Caki2 (cell line): Measurements from ENCODE around the gene ORAI1. TPM values are rescaled to one million over a fixed set of nuclear protein-coding genes. Genes with fewer than 3 reads are reported as not detected.
"Not testable (repeated sequence)": the region's sequence is repeated elsewhere in the genome, so short reads cannot be mapped to it uniquely, and the experiment has no call there.

ENCODE experiments used
- DNase-seq: peaks from one replicate; pipeline ENCODE4 v3.0.0-alpha.2; 2015; ENCODE audit warnings: low read depth
- in situ Hi-C: cut with HindIII; loops from 2 replicates; pipeline ENCODE4 v1.10.0; 2016; ENCODE audit warnings: low sequenced_read_pairs, low pct_unique_long_range_greater_than_20kb, mixed read lengths
- total RNA-seq: library from RNA; depleted of rRNA; stranded (reverse); fragments of >200 nt; shearing (Covaris generic); gene quantifications from 2 replicates; pipeline ENCODE4 v1.2.3, GENCODE V29; 2014; ENCODE audit warnings: low replicate concordance

Gene ORAI1
- total RNA-seq, 1 experiment from 2014 or later, result 19.0 TPM

DNA sequence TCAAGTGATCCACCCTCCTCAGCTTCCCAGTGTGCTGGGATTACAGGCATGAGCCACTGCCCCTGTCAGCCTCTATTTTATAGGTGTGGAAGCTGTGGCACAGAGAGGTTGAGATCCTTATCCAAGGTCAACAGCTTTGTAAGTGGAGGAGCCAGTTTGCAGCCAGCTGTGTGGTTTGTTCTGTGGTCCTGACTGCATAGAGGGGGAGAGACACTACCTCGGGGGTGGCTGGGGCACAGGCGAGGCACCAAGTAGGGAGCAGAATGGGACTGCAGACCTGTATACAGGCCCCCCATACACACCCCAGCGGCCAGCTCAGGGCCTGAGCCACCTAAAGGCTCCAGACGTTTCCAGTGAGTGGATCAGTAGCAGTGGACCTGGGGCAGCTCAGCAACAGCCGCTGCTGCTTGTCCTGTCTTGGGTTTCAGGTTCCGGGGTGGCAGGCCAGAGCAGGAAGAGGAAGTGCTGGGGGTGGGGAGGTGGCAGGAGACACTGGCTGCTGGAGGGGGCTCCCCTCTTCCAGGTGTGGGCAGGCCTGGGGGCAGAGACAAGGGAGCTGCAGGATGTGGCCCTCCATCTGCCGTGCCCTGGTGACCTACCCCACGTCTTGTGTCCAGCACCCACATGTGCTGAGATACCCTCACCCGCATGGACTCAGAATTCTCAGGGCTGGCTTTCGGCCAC, 11.0 kb downstream of the ORAI1 start:
- DNase-seq, result no peak
- in situ Hi-C loops, result no loop called here

DNA sequence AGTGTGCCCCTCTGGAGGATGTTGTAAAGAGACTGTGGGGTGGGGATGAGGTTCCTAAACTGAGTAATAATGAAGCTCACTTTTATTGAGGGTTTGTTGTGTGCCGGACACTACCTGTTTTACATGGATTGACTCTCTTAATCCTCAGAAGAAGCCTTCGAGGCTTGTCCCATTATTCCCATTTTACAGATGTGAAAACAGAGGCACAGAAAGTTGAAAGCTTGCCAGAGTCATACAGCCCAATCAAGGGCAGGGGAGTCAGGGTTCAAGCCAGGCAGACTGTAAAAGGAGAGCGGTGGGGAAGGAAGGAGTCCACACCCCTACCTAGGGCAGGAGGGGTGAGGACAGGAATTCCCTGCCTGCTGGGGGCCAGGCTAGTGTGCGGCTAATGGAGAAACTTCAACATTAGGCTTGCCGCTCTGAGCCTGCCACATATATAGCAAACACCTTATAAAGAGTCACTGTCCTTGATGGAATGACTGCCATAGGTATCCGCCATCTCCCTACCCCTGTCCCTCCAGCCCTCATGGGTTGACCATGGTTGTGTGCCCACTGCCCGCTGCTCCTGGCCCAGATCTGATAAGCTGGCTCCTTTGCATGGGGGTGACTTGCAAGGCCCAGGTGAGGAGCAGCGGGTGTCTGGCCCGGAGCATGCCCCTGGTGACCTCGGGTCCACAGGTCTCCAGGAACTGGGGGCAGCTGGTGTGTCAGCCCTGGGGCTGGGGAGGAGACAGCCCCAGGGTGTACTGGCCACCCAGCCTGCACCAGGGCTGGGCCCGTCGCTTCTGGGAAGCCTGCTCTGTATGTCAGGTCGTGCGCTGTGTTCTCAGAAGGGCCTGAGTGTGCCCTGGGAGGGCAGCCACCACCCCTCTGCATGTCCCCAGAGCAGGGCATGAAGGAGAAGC, 12.2 kb downstream of the ORAI1 start:
- DNase-seq, result no peak
- in situ Hi-C loops, result no loop called here

DNA sequence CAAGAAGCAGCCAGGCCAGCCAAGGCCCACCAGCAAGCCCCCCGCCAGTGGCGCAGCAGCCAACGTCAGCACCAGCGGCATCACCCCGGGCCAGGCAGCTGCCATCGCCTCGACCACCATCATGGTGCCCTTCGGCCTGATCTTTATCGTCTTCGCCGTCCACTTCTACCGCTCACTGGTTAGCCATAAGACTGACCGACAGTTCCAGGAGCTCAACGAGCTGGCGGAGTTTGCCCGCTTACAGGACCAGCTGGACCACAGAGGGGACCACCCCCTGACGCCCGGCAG, 15.0 kb downstream of the ORAI1 start:
- in situ Hi-C loops, result no loop called here
- DNase-seq, result no peak

DNA sequence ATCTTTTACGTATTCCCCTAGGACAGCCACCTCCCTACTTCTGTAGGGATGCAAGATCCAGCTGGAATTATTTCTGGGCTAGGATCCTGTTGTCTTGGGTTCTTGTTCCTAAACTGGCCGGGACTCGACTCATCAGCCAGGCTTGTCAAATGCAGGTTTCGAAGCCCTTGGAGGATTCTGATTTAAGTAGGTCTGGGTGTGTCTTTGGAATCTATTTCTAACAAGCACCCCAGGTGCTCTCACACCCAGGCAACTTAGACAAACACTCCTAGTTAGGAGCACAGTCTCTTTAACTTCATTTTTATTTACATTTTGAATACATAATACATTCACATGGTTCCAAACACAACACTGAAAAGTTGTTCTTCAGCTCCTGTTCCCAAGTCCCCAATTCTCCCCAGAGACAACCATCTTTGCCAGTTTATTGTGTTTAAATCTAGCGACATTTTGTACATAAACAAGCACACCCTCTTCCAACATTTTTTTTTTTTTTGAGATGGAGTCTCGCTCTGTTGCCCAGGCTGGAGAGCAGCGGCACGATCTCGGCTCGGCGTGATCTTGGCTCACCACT, 22.2 kb downstream of the ORAI1 start:
- in situ Hi-C loops, result no loop called here
- DNase-seq, result no peak

DNA sequence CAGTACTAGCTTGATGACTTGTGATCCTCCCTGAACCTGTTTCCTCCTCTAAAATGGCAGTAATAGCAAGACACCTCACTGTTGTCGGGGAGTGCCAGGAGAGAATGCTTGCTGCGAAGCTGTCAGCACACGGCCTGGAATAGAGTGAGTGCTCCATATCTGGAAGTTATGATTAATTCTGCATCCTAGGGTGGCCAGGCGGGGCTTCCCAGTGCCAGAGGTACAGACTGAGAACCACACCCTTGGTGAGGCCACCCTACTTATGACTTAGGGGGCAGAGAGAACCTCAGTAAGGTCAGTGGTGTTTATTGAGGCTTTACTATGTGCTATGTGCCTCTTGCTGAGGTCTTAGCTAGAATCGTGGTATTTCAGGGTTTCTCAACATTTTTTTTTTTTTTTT, 23.0 kb downstream of the ORAI1 start:
- in situ Hi-C loops, result no loop called here
- DNase-seq, result no peak

DNA sequence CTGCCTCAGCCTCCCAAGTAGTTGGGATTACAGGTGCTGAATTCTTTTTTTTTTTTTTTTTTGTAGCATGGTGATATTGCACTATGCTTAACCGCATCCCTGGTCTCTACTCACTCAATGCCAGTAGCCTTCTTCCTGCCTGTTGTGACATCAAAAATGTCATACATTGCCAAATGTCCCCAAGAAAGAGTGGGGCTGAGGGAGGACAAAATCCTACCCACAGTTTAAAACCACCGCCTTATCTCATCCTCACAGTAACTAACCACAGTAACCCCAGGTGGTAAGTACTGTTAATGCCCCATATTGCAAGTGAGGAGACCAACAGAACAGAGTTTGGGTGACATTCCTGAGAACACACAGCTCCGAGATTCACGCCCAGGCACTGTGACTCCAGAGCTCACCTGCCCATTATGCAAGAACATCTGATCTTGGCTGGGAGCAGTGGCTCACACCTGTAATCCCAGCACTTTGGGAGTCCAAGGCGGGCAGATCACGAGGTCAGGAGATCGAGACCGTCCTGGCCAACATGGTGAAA, 23.6 kb downstream of the ORAI1 start:
- in situ Hi-C loops, result no loop called here
- no peak for DNase-seq

DNA sequence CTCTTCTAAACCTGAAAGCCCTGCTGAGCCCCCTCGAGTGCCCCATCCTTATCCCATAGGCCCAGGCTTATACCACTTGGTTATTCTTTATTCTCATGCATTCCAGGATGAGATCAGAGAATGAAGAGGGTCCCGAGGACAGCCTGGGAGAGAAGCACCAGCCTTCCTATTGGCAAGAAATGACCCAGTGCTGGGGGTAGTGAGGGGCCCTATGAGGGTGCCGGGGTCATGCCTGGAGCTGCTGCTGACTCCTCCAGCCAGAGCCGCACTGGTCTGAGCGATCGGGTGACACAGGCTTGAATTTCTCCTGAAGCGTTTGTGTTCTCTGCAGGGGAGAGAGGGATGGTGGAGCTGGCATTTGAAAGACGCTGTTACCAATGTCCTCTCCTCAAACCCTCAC, 25.0 kb downstream of the ORAI1 start:
- no peak for DNase-seq
- in situ Hi-C loops, result no loop called here

DNA sequence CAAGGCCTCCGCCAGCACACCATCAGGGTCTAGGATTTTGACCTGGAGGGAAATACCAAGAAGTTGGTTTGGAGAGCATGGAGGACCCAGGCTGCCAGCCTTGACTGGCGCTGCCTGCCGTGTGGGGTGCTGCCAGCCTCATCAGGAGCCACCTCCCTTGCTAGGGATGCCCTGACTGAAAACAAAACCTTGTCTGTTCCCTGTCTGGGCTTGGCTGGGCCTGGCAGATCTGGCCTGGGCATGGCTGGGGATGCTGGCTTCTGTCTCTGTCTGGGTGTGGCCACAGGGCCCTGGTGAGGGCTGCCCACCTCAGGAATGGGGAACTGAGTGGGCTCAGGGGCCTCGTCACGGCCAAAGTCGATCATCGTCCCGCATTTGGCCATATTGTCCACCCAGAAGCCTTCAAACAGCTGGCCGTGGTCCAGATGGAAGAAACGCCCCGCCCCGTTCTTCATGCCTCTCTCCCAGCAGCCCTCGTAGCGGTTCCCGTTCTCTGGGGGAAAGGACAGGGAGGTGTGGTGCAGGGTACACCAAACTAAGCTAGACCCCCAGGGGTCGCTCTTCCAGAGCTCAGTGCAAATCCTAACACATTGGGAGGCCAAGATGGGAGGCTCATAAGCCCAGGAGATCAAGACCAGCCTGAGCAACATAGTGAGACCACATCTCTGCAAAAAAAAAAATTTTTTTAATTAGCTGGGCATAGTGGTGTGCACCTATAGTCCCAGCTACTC, 26.6 kb downstream of the ORAI1 start:
- in situ Hi-C loops, result no loop called here
- no peak for DNase-seq

DNA sequence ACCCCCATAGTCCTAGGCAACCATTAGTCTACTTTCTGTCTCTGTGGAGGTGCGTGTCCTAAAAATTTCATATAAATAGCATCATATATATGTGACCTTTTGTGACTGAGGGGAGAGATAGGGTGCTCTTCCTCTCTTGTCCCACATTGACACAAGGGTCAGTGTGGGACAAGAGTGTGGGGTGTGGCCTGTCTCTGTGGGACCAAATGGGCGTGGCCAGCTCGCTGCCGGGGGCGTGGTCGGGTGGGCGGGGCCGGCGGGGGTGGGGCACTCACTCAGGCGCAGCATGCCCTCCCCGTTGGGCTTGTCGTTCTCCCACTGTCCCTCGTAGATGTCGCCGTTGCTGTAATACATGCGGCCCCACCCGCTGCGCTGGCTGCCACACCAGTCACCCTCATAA, 27.7 kb downstream of the ORAI1 start:
- DNase-seq, result no peak
- in situ Hi-C loops, result no loop called here

DNA sequence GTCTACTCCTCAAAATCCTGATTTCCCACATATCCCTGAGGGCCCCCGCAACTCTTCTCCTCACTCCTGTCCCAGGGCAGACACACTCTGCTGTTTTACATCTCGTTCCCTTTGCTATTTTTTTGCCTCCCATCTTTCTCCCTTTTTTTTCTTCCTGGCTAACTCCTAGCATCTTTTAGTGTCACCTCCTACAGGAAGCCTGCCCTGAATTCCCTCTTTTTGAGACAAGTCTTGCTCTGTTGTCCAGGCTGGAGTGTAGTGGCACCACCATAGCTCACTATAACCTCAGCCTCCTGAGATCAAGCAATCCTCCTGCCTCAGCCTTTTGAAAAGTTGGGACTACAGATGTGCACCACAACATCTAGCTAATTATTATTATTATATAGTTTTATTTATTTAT, 29.8 kb downstream of the ORAI1 start:
- DNase-seq, result no peak
- in situ Hi-C loops, result no loop called here

DNA sequence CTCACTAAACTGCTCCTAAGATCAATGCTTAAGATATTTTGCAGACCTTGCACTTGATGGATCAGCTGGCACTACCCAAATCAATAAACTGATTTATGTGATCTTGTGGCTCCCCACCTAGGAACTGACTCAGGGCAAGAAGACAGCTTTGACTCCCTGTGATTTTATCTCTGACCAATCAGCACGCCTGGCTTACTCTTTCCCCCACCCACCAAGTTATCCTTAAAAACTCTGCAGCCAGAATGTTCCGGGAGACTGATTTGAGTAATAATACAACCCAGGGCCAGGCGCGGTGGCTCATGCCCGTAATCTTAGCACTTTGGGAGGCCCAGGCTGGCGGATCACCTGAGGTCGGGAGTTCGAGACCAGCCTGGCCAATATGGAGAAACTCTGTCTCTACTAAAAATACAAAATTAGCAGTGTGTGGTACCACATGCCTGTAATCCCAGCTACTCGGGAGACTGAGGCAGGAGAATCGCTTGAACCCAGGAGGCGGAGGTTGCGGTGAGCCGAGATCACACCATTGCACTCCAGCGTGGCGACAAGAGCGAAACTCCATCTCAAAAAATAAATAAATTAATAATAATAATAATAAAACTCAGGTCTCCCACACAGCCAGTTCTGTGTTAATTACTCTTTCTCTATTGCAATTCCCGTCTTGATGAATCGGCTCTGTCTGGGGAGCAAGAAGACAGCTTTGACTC, 31.1 kb downstream of the ORAI1 start:
- DNase-seq, result peak; percentile 55
- in situ Hi-C loops, result no loop called here

DNA sequence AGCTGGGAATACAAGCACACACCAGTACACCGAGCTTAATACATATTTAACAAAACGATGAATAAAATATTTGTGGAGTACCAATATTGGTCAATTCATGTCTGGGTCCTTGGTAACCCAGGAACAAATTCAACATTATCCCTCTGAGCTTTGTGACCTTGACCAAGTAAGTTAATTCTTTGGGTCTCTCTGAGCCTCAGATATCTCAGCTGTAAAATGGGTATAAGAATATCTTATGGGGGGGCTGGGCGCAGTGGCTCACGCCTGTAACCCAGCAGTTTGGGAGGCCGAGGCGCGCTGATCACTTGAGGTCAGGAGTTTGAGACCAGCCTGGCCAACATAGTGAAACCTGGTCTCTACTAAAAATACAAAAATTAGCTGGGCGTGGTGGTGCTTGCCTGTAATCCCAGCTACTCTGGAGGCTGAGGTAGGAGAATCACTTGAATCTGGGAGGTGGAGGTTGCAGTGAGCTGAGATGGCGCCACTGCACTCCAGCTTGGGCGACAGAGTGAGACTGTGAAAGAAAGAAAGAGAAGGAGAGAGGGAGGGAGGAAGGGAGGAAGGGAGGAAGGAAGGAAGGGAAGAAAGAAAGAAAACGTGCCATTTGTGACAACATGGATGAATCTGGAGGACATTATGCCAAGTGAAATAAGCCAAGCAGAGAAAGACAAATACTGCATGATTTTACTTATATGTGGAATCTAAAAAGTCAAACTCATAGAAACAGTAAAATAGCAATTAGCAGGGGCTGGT, 35.2 kb downstream of the ORAI1 start:
- DNase-seq, in situ Hi-C loops: not testable (repeated sequence)

DNA sequence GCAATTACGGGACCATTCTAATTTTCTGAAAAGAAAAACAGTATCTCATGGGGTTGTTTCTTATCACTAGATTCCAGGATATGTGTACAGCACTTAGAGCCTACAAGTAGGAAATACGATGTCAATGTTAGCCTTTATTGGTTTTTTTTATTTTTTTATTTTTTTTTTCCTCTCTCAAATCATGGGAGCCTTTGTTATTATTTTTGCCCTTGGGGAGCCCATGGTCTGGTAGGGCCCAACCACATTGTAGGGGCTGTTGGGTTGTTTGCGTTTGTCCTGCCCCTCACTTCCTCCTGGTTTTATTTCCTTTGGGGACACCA, 37.2 kb downstream of the ORAI1 start:
- no peak for DNase-seq
- in situ Hi-C loops, result no loop called here

DNA sequence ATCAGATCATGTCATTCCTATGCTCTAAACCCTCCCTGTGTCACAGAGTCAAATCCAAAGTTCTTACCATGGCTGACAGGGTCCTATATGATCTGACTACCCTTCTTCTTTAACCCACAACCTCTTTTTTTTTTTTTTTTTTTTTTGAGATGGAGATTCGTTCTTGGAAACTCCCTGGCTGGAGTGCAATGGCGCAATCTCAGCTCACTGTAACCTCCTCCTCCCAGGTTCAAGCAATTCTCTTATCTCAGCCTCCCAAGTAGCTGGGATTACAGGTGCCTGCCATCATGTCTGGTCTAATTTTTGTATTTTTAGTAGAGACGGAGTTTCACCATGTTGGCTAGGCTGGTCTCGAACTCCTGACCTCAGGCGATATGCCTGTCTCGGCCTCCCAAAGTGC, 40.5 kb downstream of the ORAI1 start:
- DNase-seq, in situ Hi-C loops: not testable (repeated sequence)

DNA sequence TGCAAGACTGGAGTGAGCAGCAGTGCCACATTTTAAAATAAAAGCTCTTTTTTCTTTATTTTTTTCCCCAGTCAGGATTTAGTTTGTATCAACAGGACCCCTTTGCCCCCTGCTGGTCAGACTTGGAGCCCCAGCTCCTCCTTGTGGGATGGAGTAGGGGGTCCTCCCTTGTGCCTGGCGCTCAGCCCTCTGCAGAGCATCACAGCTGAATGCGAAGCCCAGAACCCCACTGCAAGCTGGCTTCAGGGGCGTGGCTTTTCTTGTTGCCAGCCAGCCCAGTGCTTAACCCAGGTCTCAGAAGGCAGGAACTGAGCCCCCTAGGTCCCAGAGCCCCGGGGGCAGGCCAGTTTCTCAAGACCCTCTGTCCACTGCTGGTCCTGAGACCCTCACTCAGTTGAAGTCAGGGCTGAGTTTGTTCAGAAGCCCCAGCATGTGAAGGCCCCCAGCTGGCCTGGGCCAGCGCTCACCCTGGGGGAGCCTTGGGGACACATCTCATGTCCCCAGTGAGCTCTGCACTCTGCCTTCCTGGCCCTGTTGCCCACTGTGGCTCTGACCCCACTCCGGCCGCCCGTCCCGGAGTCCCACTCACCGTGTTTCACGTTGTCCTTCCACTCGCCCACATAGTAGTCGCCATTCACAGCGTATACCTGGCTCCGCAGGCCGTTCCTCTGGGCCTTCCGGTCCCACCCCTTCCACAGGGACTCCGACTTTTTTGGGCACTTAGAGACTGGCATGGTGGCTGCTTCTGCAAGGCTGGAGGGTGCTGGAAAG, 42.6 kb downstream of the ORAI1 start:
- in situ Hi-C loops, result no loop called here
- DNase-seq, result no peak

DNA sequence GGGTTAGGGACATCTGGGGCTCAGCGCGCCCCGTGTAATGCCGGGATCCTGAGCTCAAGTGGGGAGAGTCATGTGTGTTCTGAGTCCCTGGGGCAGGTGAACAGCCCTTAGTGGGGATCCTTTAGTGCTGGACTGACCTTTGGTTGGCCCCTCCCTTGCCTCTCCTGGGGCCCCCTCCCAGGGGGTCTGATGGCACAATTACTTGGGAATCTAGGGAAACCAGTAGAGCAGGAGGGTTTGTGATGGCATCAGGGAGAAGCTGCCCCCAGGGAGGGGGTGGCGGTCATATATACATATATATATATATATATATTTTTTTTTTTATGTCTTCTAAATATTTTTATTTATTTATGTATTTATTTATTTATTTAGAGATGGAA, 43.2 kb downstream of the ORAI1 start, which contains the start of gene MORN3:
Gene MORN3 (minus strand): TSS at position 134 of the 380 bp plus-strand sequence. CDS start 171 bp downstream, outside the sequence.
- DNase-seq, result no peak
- in situ Hi-C loops, result no loop called here

DNA sequence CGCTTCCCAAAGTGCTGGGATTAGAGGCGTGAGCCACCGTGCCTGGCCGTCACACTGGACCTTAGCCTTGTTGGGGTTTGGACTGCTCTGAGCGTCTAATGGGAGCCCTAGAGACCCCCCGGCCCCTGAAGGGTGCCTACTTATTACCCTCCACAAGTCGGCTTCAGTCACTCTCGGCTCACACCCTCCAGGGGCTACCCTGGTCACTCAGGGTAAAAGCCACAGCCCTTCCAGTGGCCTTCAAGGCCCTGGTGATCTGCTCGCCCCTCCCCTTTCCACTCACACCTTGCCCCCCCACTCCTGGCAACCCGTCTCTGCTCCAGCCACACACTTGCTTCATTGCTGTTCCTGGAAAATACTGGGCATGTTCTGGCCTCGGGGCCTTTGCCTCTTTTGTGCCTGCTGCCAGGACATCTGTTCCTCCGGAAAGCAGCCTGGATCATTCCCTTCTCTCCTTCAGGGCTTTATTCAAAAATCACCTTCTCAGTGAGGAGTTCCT, 46.7 kb downstream of the ORAI1 start:
- in situ Hi-C loops, result no loop called here
- no peak for DNase-seq
